Stimulated activated CD4-positive, alpha-beta T cell treated with anti-CD3 and anti-CD28 coated beads, Interleukin-4, amount 100 ng/mL, for 24 hours (primary cell): Measurements from ENCODE around the gene PHACTR3.

Experiments used
- DNase-seq: peaks from one replicate; pipeline ENCODE4 v3.0.0-alpha.2; 2020

Gene PHACTR3

DNA sequence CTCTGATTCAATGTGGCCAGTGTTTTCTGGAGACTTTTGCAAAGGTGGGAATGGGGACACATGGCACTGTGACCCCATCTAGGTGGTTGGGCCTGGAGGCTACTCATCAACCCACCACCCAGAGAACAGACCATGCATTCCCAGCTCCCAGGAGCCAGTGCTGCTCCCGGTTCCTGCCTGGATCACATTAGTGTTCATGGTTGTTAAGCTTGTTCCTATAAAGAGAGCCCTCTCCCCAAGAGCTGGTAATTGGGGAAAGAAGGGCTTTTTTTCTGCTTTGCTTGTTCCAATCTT lies 102.0 kb downstream of the PHACTR3 start:
- DNase-seq: no peak

GRCh38 chr20:59708326-59708725 lies 104.0 kb downstream of the PHACTR3 start:
- DNase-seq: no peak

GRCh38 chr20:59709636-59710035 lies 105.3 kb downstream of the PHACTR3 start:
- DNase-seq: no peak

GRCh38 chr20:59718071-59718470 lies 113.7 kb downstream of the PHACTR3 start:
- DNase-seq: no peak

- no peak for DNase-seq
Observed at GRCh38 chr20:59718751-59719150, 114.4 kb downstream of the PHACTR3 start.

- DNase-seq: no peak
Observed at GRCh38 chr20:59720013-59720412, 115.7 kb downstream of the PHACTR3 start.

DNA sequence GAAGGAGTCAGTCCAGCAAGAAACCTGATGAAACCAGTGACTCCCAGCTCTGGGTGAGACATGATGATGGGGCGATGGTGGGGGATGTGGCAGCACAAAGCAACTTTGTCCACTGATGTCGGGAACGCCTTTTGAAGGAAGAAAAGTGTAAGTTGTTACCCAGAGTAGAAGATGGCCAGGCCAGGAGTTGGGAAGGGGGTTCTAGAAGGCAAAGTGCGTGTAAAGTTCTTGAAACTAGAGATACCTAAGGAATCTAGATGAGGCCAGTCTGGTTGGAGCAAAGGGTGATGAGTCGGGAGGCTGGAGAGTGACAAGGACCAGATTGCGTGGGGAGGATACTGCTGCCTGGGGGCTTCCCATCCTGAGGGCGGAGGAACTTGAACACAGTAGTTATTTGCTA lies 117.0 kb downstream of the PHACTR3 start:
- DNase-seq: no peak

- DNase-seq: no peak
Observed at GRCh38 chr20:59723108-59723500, 118.8 kb downstream of the PHACTR3 start.

- DNase-seq: no peak
Observed at GRCh38 chr20:59723607-59724456, 119.5 kb downstream of the PHACTR3 start.

GRCh38 chr20:59724457-59725366 lies 120.4 kb downstream of the PHACTR3 start:
- no peak for DNase-seq

- no peak for DNase-seq
Observed at GRCh38 chr20:59725476-59726280, 121.3 kb downstream of the PHACTR3 start.

DNA sequence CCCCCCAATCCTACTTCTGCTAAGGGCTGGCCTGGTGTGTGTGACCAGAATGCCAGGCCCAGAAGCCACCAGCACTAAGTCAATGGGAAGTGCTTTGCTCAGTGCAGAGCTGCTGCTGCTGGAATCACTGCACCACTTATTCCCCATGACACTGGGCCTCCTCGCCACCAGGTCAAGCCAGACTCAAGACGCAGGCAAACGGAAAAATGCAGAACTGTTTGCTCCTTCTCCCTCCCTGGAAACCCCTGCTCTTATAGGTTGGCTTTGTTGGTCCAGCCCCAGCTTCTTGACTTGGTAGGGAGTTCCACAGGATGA lies 121.9 kb downstream of the PHACTR3 start:
- no peak for DNase-seq

- no peak for DNase-seq
Observed at GRCh38 chr20:59728722-59729430, 124.5 kb downstream of the PHACTR3 start.

DNA sequence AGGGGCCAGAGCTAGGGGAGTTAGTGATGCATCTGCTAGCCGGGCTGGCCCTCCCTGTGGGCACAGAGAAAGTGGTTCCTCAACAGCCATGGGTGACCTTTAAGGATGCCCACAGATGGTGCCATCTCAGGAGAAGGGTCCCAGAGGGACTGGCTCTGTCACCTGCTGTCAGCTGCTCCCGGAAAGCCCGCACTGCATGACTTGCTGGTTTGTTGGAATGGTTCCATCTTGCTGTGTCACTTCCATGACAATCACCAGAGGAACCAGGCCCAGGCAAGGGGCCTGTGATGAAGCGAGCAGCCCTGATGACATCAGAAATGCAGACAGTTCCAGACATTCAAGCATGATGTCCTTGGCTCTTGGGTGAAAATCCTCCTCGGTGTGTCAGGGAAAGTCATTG lies 125.2 kb downstream of the PHACTR3 start:
- no peak for DNase-seq

DNA sequence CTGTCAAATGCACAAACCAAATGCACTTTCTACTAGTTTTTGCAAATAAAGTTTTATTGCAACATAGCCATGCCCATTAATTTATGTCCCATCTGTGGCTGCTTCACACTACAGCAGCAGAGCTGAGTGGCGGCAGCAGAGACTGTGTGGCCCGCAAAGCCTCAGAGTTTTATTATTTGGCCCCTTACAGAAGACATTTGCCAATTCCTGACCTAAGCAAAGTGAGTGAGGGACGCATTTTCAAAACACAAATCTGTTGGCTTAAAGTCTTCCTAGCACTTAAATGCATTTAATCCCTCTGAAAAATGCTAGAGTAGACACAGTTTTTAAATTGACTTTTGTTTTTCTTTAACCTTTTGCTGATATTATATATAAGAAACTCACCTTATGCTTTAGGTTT lies 126.4 kb downstream of the PHACTR3 start:
- no peak for DNase-seq

GRCh38 chr20:59731376-59731775 lies 127.0 kb downstream of the PHACTR3 start:
- no peak for DNase-seq

DNA sequence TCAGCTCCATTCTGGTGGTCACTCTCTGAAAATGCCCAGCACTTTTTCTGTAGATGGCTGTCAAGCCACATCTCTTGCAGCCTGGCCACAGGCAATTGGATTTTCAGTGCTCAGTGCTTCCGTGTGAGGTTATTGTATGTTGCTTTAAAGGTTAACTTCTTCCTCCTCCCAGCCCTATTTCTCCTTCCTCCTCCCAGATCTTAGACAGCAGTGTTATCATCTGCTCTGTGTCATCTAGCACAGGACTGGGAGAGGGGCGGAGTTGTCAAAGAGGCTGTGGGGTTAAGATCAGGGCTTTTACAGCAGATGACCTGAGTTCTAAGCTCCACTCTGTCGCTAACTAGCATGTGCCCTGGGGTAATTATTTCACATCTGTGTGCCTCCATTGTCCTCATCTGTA lies 129.0 kb downstream of the PHACTR3 start:
- no peak for DNase-seq

DNA sequence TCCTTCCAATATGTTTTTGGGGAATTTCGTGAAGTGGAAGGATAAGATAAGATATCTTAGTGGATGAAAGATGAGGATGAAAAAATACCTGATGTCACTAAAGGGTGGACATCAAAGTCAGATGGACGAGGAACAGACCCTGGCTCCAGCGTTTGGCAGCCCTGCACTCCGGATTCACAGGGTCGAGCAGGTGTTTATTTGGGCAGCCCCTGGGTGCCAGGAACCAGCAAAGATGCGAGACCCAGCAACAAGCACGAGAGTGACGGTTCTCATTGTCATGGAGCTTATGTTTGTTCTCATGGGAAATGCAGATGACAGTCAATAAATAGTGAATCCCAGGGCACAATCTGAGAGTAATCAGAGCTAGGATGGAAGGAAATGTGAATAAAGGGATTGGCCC lies 131.1 kb downstream of the PHACTR3 start:
- no peak for DNase-seq

- no peak for DNase-seq
Observed at GRCh38 chr20:59735917-59736316, 131.6 kb downstream of the PHACTR3 start.

DNA sequence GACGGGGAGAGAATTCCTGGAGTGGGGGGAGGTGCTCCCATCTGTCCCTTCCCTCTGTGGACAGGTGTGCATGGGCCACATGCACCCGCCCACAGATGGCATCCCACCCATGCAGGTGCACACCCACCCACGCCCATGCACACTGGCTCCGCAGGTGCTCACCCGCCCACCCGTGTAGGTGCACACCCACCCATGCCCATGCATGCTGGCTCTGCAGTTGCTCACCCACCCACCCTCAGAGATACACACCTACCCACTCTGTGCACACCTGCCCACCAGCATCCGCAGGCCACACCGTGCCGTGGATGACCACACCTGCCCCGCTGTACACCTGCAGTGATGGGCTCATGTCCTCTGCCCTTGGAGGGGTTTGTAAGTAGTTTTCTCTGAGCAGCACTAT lies 132.0 kb downstream of the PHACTR3 start:
- DNase-seq: no peak

DNA sequence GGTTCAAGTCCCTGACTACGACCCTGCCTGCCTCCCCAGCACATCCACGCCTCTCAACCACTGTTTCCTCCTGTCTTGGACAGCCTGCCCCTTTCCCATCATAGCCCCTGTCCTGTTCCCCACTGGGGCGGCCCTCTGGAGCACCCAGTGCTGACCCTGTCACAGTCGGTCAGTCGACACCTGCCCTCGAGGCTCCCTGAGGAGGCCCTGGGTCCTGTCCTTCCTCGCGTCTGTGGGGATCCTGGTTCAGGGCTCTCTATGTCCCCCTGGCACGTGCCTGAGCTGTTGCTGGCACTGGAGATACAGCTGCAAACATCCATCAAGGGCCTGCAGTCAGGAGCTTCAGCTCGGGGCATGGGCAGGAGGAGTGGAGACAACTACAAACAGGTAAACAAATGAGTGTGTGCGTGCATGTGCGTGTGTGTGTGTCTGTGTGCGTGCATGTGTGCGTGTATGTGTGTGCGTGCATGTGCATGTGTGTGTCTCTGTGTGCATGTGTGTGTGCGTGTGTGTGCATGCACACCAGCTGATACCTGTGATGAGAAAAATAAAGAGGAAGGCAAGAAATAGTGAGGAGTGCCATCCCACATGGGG lies 132.8 kb downstream of the PHACTR3 start:
- no peak for DNase-seq

DNA sequence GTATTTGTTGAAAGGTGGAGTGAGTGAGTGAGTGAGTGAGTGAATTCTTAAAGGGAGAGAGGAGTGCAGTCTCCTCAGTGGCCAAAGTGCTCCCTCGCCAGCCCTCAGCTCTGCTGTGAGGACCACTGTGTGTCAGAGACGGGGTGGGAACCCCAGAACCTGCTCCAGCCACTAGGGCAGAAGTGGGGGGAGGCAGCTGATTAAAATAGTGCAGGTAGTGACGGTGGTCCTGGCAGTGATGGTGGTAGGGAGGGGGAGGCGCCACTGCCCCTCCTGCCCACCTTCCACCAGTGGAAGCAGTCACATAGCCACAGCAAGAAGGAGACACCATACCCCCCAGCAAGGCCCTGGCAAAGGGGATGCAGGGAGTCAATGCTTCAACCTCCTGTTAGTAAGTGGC lies 133.5 kb downstream of the PHACTR3 start:
- no peak for DNase-seq

GRCh38 chr20:59738851-59739250 lies 134.5 kb downstream of the PHACTR3 start:
- DNase-seq: no peak
